C4-2B (cell line): ENCODE measurements around the gene TNNC2.

ENCODE experiments used
- ZFX ChIP-seq: fragments of 450-650 bp; IDR thresholded peaks from 2 replicates; pipeline ENCODE4 v1.6.1; 2017
- TF ChIP-seq, protein P1 (sequence below): fragments of 450-650 bp; conservative IDR thresholded peaks from 2 replicates; pipeline ENCODE4 v1.5.1; 2017; ENCODE audit warnings: mild to moderate bottlenecking

DNA sequence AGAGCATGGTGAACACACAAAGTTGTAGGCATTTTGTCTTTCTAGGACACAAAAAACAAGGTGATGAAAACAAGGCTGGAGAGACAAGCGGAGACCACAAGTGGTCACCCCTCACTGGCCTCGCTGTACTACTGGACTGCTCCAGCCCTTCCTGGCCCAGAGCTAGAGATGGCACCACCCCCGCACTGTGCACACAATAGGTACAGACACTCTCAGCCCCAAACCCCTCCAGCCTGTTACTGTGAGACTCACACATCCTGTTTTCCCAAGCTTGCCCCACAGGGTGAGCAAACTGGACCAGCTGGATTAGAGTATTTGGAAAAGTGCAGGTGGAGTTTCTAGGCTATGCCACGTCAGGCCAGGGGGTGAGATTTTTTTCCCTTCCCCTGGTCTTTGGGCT is 45.5 kb upstream of the TNNC2 start:
- TF ChIP-seq, protein P1, sequence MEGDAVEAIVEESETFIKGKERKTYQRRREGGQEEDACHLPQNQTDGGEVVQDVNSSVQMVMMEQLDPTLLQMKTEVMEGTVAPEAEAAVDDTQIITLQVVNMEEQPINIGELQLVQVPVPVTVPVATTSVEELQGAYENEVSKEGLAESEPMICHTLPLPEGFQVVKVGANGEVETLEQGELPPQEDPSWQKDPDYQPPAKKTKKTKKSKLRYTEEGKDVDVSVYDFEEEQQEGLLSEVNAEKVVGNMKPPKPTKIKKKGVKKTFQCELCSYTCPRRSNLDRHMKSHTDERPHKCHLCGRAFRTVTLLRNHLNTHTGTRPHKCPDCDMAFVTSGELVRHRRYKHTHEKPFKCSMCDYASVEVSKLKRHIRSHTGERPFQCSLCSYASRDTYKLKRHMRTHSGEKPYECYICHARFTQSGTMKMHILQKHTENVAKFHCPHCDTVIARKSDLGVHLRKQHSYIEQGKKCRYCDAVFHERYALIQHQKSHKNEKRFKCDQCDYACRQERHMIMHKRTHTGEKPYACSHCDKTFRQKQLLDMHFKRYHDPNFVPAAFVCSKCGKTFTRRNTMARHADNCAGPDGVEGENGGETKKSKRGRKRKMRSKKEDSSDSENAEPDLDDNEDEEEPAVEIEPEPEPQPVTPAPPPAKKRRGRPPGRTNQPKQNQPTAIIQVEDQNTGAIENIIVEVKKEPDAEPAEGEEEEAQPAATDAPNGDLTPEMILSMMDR, result no peak
- no peak for TF ChIP-seq ZFX
